Neuron (in vitro differentiated cells): ENCODE data around the gene MEGF8.
A peak's percentile ranks its signal among the peaks of the same experiment; 100 is the strongest.

Source experiments
- H2AFZ ChIP-seq: one replicate; pipeline ENCODE4 v1.6.1; 2013; ENCODE audit warnings: low read depth, mild to moderate bottlenecking, inconsistent platforms, low read length, moderate library complexity
- H3K27me3 ChIP-seq: one replicate; pipeline ENCODE4 v1.6.1; 2013; ENCODE audit warnings: low read length; ENCODE audit not compliant: insufficient read depth
- H3K36me3 ChIP-seq: one replicate; pipeline ENCODE4 v1.6.1; 2013; ENCODE audit warnings: low read length; ENCODE audit not compliant: insufficient read depth
- H3K4me1 ChIP-seq: one replicate; pipeline ENCODE4 v1.6.1; 2013; ENCODE audit warnings: low read length; ENCODE audit not compliant: insufficient read depth
- H3K4me3 ChIP-seq: 2 replicates; pipeline ENCODE4 v1.5.1; 2013; ENCODE audit warnings: mild to moderate bottlenecking, low read length, moderate library complexity
- H3K9me3 ChIP-seq: one replicate; pipeline ENCODE4 v1.6.1; 2013; ENCODE audit warnings: low read length

MEGF8 gene

DNA sequence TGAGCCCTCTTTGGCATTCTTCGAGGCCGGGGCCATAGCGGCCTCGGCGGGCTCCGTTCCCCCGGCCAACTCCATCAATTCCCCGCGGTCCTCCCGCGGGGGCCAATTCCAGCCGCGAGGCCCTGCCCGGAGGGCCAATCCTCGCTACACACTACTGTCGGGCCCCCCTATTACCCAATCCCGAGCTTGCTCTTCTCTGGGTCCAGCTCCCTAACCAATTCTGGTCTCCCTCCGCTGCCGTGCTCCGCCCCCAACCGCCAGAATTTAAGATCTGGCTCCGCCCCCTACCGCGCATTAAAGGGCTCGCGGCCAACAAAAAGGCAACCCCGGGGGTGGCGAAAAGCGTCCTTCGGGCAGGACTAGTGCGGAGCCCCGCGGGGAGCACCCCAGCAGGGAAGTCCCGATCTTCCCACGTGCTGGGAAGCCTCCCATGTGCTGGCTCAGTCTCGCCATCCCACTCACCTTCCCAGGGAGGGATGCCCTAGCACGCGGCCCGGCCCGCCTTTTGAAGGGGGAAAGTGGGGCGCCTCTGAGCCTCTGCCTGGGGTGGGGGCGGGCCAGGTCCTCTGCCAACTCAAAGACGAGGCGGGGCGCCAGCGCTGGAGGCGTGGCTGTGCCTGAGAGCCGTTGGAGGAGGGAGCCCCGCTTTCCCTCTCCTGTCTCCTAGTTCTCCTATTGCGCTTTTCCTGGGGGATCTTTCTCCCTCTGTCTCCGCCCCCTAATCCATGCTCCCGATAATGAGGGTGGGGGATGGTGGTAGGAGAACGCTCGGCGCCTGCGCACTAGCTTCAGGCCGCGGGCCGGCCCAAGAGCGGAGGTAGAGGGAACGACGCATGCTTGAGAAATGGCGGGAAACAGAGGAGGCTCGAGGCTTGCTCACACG, 98.3 kb downstream of the MEGF8 start:
- Histone ChIP-seq H3K36me3 (no peaks in the 10 kb centered on the region), H2AFZ (peak overlapping the region; percentile 76), H3K9me3 (no peaks in the 10 kb centered on the region), H3K4me3 (peak overlapping the region; percentile 80), H3K4me1 (peaks cover 12% of the 10 kb centered on the region), H3K27me3 (no peaks in the 10 kb centered on the region)

DNA sequence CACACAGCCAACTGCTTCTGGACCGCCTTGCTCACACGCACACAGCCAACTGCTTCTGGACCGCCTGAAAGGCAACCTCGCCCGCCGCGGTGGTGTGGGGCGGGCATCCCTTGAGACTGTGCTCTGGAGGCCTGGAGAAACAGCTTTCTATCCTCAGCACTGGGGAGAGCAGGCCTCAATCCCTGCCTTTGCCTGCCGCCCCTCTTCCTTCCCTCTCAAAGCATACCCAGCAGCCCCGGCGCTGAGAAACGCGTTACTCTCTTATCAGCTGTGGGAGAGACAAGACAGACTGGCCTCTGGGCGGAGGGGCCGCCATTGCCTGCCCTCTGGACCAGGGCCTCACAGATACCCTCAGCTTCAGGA, 98.9 kb downstream of the MEGF8 start:
- Histone ChIP-seq H2AFZ (no peak overlapping the region), H3K9me3 (no peaks in the 10 kb centered on the region), H3K36me3 (no peaks in the 10 kb centered on the region), H3K27me3 (no peaks in the 10 kb centered on the region), H3K4me3 (no peak overlapping the region), H3K4me1 (peaks cover 12% of the 10 kb centered on the region)

DNA sequence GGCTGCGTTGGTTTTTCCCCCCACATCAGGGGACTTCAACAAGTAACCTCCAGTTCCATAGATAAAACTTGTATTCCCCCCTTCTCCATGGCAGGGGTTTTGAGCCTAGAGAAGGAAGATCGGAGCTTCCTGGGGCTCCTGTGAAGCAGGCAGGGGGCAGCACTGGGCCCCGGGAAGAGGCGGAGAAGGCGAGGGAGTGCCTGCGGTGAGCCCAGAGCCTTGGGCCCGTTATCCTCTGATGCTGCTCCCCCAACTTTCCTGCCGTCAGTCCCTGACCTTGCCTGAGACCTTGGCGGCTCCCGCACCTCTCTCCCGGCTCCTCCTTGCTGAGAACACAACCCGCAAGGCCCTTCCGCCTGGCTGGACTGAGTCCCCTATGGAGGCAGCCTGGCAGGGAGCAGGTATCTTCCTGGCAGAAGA, 99.3 kb downstream of the MEGF8 start:
- peaks cover 12% of the 10 kb centered on the region for H3K4me1 ChIP-seq
- H3K27me3 ChIP-seq = no peaks in the 10 kb centered on the region
- H3K9me3 ChIP-seq = no peaks in the 10 kb centered on the region
- no peak overlapping the region for H3K4me3 ChIP-seq
- no peaks in the 10 kb centered on the region for H3K36me3 ChIP-seq
- H2AFZ ChIP-seq = no peak overlapping the region

DNA sequence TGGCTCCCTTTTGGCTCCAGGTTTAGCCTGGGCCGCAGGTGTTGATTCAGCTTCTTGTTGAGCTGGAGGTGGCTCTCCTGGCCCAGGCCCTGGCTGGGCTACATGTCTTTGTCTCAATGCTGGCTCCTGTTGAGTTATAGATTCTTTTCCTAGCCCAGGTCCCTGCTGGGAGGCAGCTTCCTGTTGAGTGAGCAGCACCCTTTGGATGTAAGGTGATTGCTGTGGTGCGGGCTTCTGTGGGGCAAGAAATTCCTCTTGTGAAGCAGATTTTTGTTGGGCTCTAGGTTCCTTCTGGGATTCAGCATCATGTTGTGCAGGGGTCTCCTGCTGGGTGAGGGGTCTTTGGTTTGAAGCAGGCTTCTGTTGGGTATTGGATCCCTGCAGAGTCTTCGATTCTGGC, 101.2 kb downstream of the MEGF8 start:
- Histone ChIP-seq H3K27me3 (no peaks in the 10 kb centered on the region), H2AFZ (no peak overlapping the region), H3K4me1 (peaks cover 9% of the 10 kb centered on the region), H3K4me3 (no peak overlapping the region), H3K36me3 (no peaks in the 10 kb centered on the region), H3K9me3 (no peaks in the 10 kb centered on the region)

DNA sequence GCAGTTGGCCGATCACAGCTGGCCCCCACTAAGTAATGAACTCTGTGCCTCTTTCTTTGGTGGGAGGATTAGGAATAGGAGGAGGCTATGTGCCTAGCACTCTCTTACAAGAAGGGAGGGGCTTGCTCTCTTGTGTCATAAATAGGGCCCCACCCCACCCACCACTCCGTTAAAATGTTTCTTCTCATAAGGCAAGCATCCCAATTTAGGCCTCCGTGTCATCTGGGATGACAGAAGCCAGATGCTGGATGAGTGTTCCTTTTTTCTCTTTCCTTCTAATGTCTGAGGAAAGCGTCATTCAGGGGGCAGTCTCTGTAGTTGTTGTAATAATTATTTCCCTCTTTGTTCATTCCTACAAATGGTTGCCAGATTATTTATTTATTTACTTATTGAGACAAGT, 101.9 kb downstream of the MEGF8 start, which contains the start of gene LIPE:
Gene LIPE, minus strand, starts transcription at position 76 of the 400 bp plus-strand sequence. CDS start 239 bp downstream, outside the sequence.
- H3K4me3 ChIP-seq = no peak within 1 kb of the TSS
- H3K9me3 ChIP-seq = no peaks in the 10 kb centered on the region
- H3K36me3 ChIP-seq = no peaks in the 10 kb centered on the region
- H2AFZ ChIP-seq = no peak within 1 kb of the TSS
- H3K27me3 ChIP-seq = no peaks in the 10 kb centered on the region
- peaks cover 3% of the 10 kb centered on the region for H3K4me1 ChIP-seq
